ENCODE data around the gene MAEA. TPM values are rescaled to one million over a fixed set of nuclear protein-coding genes. Genes with fewer than 3 reads are reported as not detected.
"Not testable (repeated sequence)": the region's sequence is repeated elsewhere in the genome, so short reads cannot be mapped to it uniquely, and the experiment has no call there.

Gene MAEA
- total RNA-seq, 2 donors from 2014 or later: 65.8 to 124 TPM

GRCh38 chr4:1331591-1332353, 42.1 kb downstream of the MAEA start:
- no peak for DNase-seq
- Histone ChIP-seq H3K36me3 (peaks cover 7% of the 10 kb centered on the region), H3K9me3 (no peaks in the 10 kb centered on the region), H3K27ac (no peak overlapping the region), H3K27me3 (no peaks in the 10 kb centered on the region), H3K4me3 (no peak overlapping the region), H3K9ac (ENCODE audit: low read depth in 2 of 2, low read length in 2 of 2) (peak overlapping the region in 1 of 2 donors; percentile 34), H3K4me1 (no peaks in the 10 kb centered on the region)
- TF ChIP-seq CTCF (IDR thresholded peaks at IDR 0.05): no peak
- intact Hi-C loops (cut with DNase I): no loop called here

- Histone ChIP-seq H3K27me3 (no peaks in the 10 kb centered on the region), H3K36me3 (peaks cover 7% of the 10 kb centered on the region), H3K9ac (ENCODE audit: low read depth in 2 of 2, low read length in 2 of 2) (no peak overlapping the region), H3K9me3 (no peaks in the 10 kb centered on the region), H3K4me3 (no peak overlapping the region), H3K4me1 (no peaks in the 10 kb centered on the region), H3K27ac (no peak overlapping the region)
- intact Hi-C loops (cut with DNase I): no loop called here
- no peak for TF ChIP-seq CTCF (IDR thresholded peaks at IDR 0.05)
- DNase-seq: no peak
These were observed 43.0 kb downstream of the MAEA start for GRCh38 chr4:1332686-1333085.

- H3K36me3 ChIP-seq: peaks cover 7% of the 10 kb centered on the region
- intact Hi-C loops (cut with DNase I): no loop called here
These were observed 43.6 kb downstream of the MAEA start for GRCh38 chr4:1333256-1333655.

GRCh38 chr4:1333851-1334578, 44.3 kb downstream of the MAEA start:
- H3K36me3 ChIP-seq: peaks cover 10% of the 10 kb centered on the region

More at GRCh38 chr4:1333256-1333655, 43.6 kb downstream of the MAEA start:
- TF ChIP-seq CTCF (IDR thresholded peaks at IDR 0.05): no peak
- Histone ChIP-seq H3K4me1 (no peaks in the 10 kb centered on the region), H3K9ac (ENCODE audit: low read depth in 2 of 2, low read length in 2 of 2) (no peak overlapping the region), H3K27ac (no peak overlapping the region), H3K9me3 (no peaks in the 10 kb centered on the region), H3K4me3 (no peak overlapping the region), H3K27me3 (no peaks in the 10 kb centered on the region)
- no peak for DNase-seq

DNA sequence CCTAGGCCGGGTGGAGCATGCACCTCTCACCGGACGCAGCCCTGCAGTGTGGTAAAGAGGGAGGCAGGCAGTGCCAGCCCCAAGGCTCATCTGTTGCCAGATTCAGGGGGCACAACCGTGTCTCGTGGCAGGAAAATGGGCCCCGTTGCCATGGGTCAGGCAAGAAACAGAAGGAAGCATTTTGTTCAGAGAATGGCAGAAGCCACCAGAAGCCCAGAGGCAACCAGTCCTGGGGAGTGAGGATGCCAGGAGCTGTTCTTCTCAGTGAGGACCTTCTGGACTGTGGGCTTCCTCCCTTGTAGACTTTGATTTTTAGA, 44.8 kb downstream of the MAEA start:
- TF ChIP-seq CTCF (IDR thresholded peaks at IDR 0.05): no peak
- Histone ChIP-seq H3K27ac (no peak overlapping the region), H3K36me3 (peaks cover 16% of the 10 kb centered on the region), H3K9me3 (no peaks in the 10 kb centered on the region), H3K27me3 (no peaks in the 10 kb centered on the region), H3K9ac (ENCODE audit: low read depth in 2 of 2, low read length in 2 of 2) (no peak overlapping the region), H3K4me3 (no peak overlapping the region), H3K4me1 (no peaks in the 10 kb centered on the region)
- intact Hi-C loops (cut with DNase I): no loop called here
- no peak for DNase-seq

More at GRCh38 chr4:1333851-1334578, 44.3 kb downstream of the MAEA start:
- H3K27ac ChIP-seq; H3K4me3 ChIP-seq; H3K27me3 ChIP-seq; H3K4me1 ChIP-seq; DNase-seq; H3K9ac ChIP-seq (ENCODE audit: low read depth in 2 of 2, low read length in 2 of 2); intact Hi-C loops (cut with DNase I); H3K9me3 ChIP-seq: not testable (repeated sequence)

DNA sequence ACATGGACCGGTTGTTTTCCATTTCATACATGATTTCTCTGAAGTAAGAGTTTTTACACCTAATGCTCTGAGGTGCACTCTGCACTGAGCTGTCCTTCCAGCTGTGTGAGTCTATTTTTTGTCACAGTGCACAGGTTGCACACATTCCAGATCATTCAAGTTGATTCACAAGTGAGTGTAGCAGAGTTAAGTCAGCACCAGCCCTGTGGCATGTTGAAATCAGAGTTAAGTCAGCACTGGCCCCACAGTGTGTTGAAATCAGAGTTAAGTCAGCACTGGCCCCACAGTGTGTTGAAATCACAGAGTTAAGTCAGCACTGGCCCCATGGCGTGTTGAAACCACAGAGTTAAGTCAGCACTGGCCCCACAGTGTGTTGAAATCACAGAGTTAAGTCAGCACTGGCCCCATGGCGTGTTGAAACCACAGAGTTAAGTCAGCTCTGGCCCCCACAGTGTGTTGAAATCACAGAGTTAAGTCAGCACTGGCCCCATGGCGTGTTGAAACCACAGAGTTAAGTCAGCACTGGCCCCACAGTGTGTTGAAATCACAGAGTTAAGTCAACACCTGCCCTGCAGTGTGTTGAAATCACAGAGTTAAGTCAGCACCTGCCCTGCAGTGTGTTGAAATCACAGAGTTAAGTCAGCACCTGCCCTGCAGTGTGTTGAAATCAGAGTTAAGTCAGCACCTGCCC, 45.6 kb downstream of the MAEA start:
- H3K4me1 ChIP-seq; H3K27me3 ChIP-seq; H3K9ac ChIP-seq (ENCODE audit: low read depth in 2 of 2, low read length in 2 of 2); H3K27ac ChIP-seq; H3K9me3 ChIP-seq; intact Hi-C loops (cut with DNase I); H3K4me3 ChIP-seq; DNase-seq: not testable (repeated sequence)
- H3K36me3 ChIP-seq: peaks cover 18% of the 10 kb centered on the region
